HPDE6-E6E7 (cell line): Measurements from ENCODE around the gene ATOH8.

Experiments used
- DNase-seq: peaks from one replicate; pipeline ENCODE4 v3.0.0; 2011; ENCODE audit warnings: missing footprints; ENCODE audit errors: extremely low spot score

ATOH8 gene

GRCh38 chr2:85786444-85786843 is 32.7 kb downstream of the ATOH8 start:
- no peak for DNase-seq

DNA sequence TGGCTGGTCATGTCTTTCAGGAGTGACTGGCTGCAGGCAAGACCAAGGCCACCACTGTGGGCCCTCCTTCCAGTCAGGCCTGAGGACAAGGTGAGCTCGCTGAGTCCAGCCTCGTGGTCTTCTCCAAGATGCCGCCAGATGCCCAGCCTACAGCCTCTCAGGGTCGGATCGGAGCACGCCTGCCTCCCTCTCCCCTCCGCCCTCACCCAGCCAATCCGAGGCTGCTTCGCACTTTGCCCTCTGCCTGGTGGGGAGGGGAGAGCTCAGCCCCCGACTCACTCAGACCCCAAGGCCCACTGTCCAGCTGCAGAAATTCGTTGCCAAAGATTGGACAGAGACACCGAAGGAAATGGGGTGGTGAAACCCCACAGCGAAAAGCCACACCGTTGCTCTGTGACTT is 33.1 kb downstream of the ATOH8 start:
- no peak for DNase-seq

GRCh38 chr2:85787282-85787980 is 33.6 kb downstream of the ATOH8 start:
- DNase-seq = no peak

- DNase-seq = no peak
These were observed 34.2 kb downstream of the ATOH8 start for GRCh38 chr2:85787981-85788340.

GRCh38 chr2:85788603-85789002 is 34.8 kb downstream of the ATOH8 start:
- DNase-seq = no peak

GRCh38 chr2:85789271-85789670 is 35.5 kb downstream of the ATOH8 start:
- DNase-seq = no peak

- DNase-seq = no peak
These were observed 36.2 kb downstream of the ATOH8 start for GRCh38 chr2:85790032-85790431.

DNA sequence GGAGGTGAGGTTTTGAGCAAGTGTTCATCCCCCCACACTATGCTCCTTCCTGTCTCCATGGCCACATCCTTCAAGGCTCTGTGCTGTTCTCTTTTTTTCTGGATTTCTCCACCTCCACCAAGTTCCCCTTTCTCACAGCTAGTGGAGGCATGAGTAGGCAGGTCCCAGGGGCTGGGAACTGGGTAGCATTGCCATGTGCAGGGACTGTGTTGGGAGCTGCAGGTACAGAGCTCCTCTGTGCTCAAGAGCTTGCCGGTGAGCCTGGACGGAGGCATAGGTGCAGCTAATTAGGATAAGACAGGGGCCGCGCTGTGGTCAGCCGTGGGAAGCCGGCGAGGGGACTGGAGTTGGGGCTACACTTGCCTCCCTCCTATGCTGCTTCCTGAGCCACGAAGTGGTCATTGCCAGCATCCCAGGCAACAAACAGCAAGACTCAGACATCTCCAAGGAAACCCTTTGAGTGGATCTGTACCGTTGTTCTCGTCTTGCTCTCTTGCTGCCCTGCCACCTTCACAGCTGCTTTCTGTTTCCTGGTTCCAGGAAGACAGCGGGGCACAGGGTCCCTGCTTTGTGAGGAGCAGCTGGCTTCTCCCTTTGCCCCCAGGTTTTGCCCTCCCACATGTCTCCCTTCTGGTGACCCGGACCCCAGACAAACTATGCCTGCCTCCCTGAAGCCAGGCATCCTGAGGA is 36.9 kb downstream of the ATOH8 start:
- no peak for DNase-seq

DNA sequence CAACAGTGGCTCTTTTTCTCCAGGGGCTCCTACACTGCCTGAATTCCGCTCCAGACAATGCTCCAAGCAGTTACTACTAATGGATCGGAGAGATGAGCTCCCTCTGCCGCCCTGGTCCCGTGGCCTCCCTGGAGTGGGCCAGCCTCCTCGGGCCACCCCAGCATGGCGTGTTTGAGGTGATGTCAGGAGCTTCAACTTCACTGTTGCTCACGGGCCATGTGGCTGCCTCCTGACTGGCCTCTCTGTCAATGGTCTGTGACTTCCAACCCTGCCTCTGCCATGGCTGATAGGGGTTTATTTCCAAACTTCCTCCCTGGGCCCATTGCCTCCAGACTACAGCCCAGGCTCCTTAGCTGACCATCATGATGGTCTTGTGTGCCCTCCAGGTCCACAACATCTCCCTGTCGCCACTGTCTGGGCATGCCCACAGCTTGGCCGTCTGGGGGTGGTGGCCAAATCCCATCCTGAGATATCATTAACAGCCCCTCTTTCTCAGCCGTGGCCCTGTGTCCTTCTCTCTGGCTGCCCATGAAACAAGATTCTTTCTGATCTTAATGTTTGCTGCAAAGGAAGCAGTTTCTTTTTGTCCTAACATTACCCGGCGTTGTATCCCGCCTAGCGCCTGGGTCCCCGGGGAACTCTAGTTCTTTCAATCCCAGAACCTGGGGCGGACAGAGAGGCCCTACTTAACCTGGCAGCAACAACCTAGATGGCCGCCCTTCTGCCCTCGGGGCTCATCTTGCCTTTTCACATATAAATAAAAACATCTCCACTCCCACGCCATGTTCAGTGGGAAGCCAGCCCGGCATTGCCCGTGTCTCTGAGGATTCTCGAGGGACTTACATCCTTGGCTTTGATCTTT is 38.1 kb downstream of the ATOH8 start:
- DNase-seq = no peak

- peak; percentile 45 for DNase-seq
These were observed 39.1 kb downstream of the ATOH8 start for GRCh38 chr2:85792783-85793441.

DNA sequence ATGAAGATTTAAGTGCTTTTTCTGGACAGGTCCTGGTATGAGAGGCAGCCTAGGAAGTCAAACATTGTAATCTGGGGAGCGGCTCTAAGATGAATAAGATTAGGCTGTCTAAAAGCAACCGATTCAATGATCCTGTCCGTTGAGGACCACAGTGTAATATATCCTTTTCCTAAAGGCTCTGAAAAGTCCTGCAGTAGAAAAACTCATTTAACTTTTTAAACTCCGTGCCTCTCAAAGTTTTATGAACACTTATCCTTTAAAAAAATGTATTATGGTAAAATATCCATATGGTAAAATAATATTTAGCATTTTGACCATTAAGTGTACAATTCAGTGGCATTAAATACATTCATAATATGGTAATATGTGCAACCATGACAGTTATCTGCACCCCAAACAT is 39.8 kb downstream of the ATOH8 start:
- DNase-seq = no peak

DNA sequence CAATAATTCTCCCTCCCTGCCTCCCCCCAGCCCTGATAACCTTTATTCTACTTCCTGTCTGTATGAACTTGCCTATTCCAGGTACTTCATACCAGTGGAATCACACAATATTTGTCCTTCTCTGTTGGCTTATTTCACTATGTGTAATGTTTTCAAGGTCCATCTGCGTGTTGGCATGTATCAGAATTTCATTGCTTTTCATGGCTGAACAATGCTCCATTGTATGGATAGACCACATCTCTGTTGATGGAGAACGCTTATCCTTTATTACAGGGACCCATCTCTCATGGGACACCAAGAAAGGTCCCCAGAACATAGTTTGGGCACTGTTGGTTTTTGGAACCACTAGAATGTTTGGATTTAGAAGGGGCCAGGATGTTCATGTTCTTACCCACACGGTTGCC is 40.2 kb downstream of the ATOH8 start:
- DNase-seq = no peak

DNA sequence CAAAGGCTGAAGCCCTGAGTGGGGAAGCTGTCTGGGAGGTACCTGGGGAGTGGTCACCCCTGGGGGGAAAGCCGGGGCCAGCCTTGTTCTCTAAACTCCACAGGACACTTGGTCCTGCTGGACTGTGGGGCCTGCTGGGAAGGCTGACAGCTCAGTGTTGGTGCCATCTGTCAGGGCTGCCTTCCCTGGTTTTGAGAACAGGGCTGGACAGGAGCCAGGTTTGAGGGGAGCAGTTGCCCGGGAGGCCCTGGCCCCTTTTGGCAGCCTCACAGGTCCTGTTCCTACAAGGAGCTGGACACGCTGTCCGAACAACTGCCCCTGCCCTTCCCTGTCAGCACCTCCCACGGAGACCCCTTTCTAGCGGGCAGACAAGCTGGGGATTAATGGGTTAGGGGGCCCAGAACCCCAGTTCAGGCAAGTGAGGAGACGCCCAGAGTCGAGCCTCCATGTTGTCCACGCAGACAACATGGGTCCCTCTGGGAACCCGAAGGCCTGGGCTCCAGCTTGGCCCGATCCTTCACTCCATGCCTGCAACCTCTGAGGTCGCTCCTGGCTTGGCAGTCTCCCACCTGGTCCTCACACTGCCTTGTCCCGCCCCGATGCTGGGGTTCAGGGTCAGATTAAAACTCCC is 40.8 kb downstream of the ATOH8 start:
- DNase-seq = no peak

- no peak for DNase-seq
These were observed 41.7 kb downstream of the ATOH8 start for GRCh38 chr2:85795331-85796045.

GRCh38 chr2:85796046-85796340 is 42.2 kb downstream of the ATOH8 start:
- DNase-seq = no peak

GRCh38 chr2:85796341-85797262 is 42.8 kb downstream of the ATOH8 start:
- no peak for DNase-seq

GRCh38 chr2:85797263-85797660 is 43.5 kb downstream of the ATOH8 start:
- no peak for DNase-seq

- DNase-seq = no peak
These were observed 44.1 kb downstream of the ATOH8 start for GRCh38 chr2:85797921-85798320.

DNA sequence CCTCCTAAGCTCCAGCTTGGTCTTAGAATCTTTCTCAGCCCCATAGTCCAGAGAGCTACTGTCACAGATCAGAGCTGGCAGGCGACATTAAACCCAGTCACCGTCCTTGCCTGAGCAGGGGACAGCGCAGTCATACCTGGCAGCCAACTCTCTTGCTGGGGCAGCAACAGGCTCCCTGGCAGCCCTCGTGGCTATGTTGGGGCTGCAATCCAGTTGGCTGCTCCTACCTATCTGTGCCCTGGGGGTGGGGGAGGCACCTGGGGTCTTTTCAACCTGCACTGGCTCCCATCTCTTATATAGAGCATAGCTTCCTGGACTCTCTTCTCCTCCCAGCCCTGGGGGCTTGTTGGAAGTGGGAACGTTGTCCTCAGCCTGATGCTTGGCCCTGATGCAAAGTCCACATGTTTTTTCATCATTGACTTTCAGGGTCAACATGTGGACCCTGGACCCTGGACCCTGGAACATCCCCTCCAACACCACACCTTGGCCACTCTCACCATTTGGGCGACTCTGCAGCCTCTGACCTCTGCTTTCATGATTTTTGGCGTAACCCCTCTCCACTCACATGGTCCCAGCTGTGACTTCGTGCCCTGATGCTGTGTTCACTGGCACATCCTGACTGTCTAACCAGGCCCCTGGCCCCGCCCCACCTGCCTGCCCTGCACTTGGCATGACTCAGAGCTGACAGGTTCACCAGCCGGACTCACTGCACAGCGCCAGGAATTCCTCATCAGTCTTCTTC is 45.6 kb downstream of the ATOH8 start:
- DNase-seq = peak; percentile 88
